ENCODE results near the gene ANO1.

ANO1 gene

GRCh38 chr11:70065318-70066135 lies 12.6 kb upstream of the ANO1 start:
- Histone ChIP-seq H3K9me3 (ENCODE audit: control insufficient read depth, insufficient read depth, low read length) (no peaks in the 10 kb centered on the region), H3K36me3 (ENCODE audit: control insufficient read depth, low read length) (no peaks in the 10 kb centered on the region), H3K9me2 (replicated peaks; ENCODE audit: control insufficient read depth, low read length) (no peaks in the 10 kb centered on the region), H4K20me1 (ENCODE audit: control insufficient read depth, insufficient read depth, low read depth, low read length) (no peaks in the 10 kb centered on the region), H3K27me3 (ENCODE audit: control insufficient read depth, low read length) (no peaks in the 10 kb centered on the region), H3K4me2 (ENCODE audit: low read length) (no peak overlapping the region), H3K4me3 (ENCODE audit: low read length) (no peak overlapping the region), H3K27ac (ENCODE audit: low read depth, low read length) (no peak overlapping the region), H3F3A (ENCODE audit: control insufficient read depth, insufficient read depth) (no peaks in the 10 kb centered on the region), H3K79me2 (ENCODE audit: control insufficient read depth, low read length) (no peaks in the 10 kb centered on the region), H3K4me1 (ENCODE audit: control insufficient read depth, low read length) (no peaks in the 10 kb centered on the region)
- no peak for TF ChIP-seq EZH2phosphoT487 (IDR thresholded peaks at IDR 0.05; ENCODE audit: borderline replicate concordance, low read length)
- no peak for TF ChIP-seq CTCF (IDR thresholded peaks at IDR 0.05; ENCODE audit: low read depth, low read length, poor library complexity, severe bottlenecking)

- TF ChIP-seq EZH2phosphoT487 (IDR thresholded peaks at IDR 0.05; ENCODE audit: borderline replicate concordance, low read length) (no peak), CTCF (IDR thresholded peaks at IDR 0.05; ENCODE audit: low read depth, low read length, poor library complexity, severe bottlenecking) (no peak)
- Histone ChIP-seq H3K9me3 (ENCODE audit: control insufficient read depth, insufficient read depth, low read length) (no peaks in the 10 kb centered on the region), H3K27me3 (ENCODE audit: control insufficient read depth, low read length) (no peaks in the 10 kb centered on the region)
Observed at GRCh38 chr11:70066136-70066520, 12.0 kb upstream of the ANO1 start.

GRCh38 chr11:70066628-70067027 lies 11.5 kb upstream of the ANO1 start:
- no peak for TF ChIP-seq EZH2phosphoT487 (IDR thresholded peaks at IDR 0.05; ENCODE audit: borderline replicate concordance, low read length)
- no peak for TF ChIP-seq CTCF (IDR thresholded peaks at IDR 0.05; ENCODE audit: low read depth, low read length, poor library complexity, severe bottlenecking)

More at GRCh38 chr11:70066136-70066520, 12.0 kb upstream of the ANO1 start:
- Histone ChIP-seq H4K20me1 (ENCODE audit: control insufficient read depth, insufficient read depth, low read depth, low read length) (no peaks in the 10 kb centered on the region), H3K4me2 (ENCODE audit: low read length) (no peak overlapping the region), H3K79me2 (ENCODE audit: control insufficient read depth, low read length) (no peaks in the 10 kb centered on the region), H3K4me3 (ENCODE audit: low read length) (no peak overlapping the region), H3K36me3 (ENCODE audit: control insufficient read depth, low read length) (no peaks in the 10 kb centered on the region), H3K4me1 (ENCODE audit: control insufficient read depth, low read length) (no peaks in the 10 kb centered on the region), H3K9me2 (replicated peaks; ENCODE audit: control insufficient read depth, low read length) (no peaks in the 10 kb centered on the region), H3K27ac (ENCODE audit: low read depth, low read length) (no peak overlapping the region), H3F3A (ENCODE audit: control insufficient read depth, insufficient read depth) (no peaks in the 10 kb centered on the region)

More at GRCh38 chr11:70066628-70067027, 11.5 kb upstream of the ANO1 start:
- H3K9me2 ChIP-seq (replicated peaks; ENCODE audit: control insufficient read depth, low read length), result no peaks in the 10 kb centered on the region
- no peaks in the 10 kb centered on the region for H3K36me3 ChIP-seq (ENCODE audit: control insufficient read depth, low read length)
- H3K27me3 ChIP-seq (ENCODE audit: control insufficient read depth, low read length), result no peaks in the 10 kb centered on the region
- no peaks in the 10 kb centered on the region for H3K9me3 ChIP-seq (ENCODE audit: control insufficient read depth, insufficient read depth, low read length)
- H3K4me3 ChIP-seq (ENCODE audit: low read length), result no peak overlapping the region
- no peaks in the 10 kb centered on the region for H3K79me2 ChIP-seq (ENCODE audit: control insufficient read depth, low read length)
- H3K27ac ChIP-seq (ENCODE audit: low read depth, low read length), result no peak overlapping the region
- no peak overlapping the region for H3K4me2 ChIP-seq (ENCODE audit: low read length)
- H4K20me1 ChIP-seq (ENCODE audit: control insufficient read depth, insufficient read depth, low read depth, low read length), result no peaks in the 10 kb centered on the region
- H3F3A ChIP-seq (ENCODE audit: control insufficient read depth, insufficient read depth), result no peaks in the 10 kb centered on the region
- H3K4me1 ChIP-seq (ENCODE audit: control insufficient read depth, low read length), result no peaks in the 10 kb centered on the region
